Upper lobe of left lung (tissue), 4 donors: ENCODE data around the gene AGBL4.

Experiments
- POLR2A ChIP-seq, 4 donors: fragments of 450-650 bp; IDR thresholded peaks; one replicate each; pipeline ENCODE4 v1.5.1; 2016 to 2017; ENCODE audit warnings: antibody characterized with exemption in 4 of 4, mild to moderate bottlenecking in 2 of 4
- TF ChIP-seq, protein P1 (sequence below), 6 experiments: fragments of 450-650 bp in 4 of 6; fragments of 200-600 bp in 2 of 6; sonication (generic) in 2 of 6; IDR thresholded peaks; one replicate each; pipeline ENCODE4 v1.5.1; 2016 to 2019; ENCODE audit warnings: antibody characterized with exemption in 6 of 6

DNA sequence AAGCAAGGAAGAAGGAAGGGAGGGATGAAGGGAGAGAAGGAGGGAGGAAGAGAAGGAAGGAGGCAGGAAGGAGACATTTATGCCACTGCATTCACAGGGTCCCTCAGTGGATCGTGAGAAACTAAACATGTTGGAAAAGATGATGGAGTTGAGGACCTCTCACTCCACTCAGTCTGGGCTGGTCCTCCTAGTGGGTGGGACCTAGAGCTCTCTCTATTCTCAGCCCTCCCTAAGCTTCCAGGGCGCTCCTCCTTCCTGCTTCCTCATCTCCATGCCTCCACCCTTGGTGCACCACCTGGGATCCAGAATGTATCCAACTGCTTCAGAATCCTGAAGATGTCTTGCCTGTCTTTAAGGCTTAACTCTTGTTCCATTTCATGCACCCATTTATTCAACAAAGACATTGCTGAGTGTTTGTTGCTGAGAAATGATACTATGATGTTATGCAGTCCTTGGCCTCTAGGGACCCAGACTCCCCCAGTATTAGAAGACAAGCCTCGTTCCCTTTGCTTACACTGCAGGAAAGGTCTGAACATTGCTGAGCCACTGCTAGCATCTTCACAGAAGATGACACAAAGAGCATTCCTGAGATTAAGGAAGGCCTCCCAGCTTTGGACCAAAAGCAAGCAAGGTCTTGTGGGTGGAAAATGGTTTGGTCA lies 1335.5 kb downstream of the AGBL4 start:
- TF ChIP-seq, protein P1, sequence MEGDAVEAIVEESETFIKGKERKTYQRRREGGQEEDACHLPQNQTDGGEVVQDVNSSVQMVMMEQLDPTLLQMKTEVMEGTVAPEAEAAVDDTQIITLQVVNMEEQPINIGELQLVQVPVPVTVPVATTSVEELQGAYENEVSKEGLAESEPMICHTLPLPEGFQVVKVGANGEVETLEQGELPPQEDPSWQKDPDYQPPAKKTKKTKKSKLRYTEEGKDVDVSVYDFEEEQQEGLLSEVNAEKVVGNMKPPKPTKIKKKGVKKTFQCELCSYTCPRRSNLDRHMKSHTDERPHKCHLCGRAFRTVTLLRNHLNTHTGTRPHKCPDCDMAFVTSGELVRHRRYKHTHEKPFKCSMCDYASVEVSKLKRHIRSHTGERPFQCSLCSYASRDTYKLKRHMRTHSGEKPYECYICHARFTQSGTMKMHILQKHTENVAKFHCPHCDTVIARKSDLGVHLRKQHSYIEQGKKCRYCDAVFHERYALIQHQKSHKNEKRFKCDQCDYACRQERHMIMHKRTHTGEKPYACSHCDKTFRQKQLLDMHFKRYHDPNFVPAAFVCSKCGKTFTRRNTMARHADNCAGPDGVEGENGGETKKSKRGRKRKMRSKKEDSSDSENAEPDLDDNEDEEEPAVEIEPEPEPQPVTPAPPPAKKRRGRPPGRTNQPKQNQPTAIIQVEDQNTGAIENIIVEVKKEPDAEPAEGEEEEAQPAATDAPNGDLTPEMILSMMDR (IDR thresholded peaks at IDR 0.05) = no peak
- no peak for TF ChIP-seq POLR2A (IDR thresholded peaks at IDR 0.05)
